Hepatocyte (in vitro differentiated cells): ENCODE data around the gene SBF2. TPM values are rescaled to one million over a fixed set of nuclear protein-coding genes. Genes with fewer than 3 reads are reported as not detected.
A peak's percentile ranks its signal among the peaks of the same experiment; 100 is the strongest.

ENCODE experiments used
- DNase-seq: peaks from one replicate; pipeline ENCODE4 v3.0.0-alpha.2; 2016; ENCODE audit warnings: low spot score
- H2AFZ ChIP-seq: fragments of 200-600 bp; sonication (generic); 2 replicates; pipeline ENCODE4 v1.6.0; 2016; ENCODE audit warnings: antibody characterized with exemption, mild to moderate bottlenecking
- H3K27ac ChIP-seq: fragments of 200-600 bp; sonication (generic); 2 replicates; pipeline ENCODE4 v1.5.1; 2016; ENCODE audit warnings: mild to moderate bottlenecking
- H3K27me3 ChIP-seq: fragments of 200-600 bp; sonication (generic); 2 replicates; pipeline ENCODE4 v1.6.1; 2016
- H3K36me3 ChIP-seq: fragments of 200-600 bp; sonication (generic); replicated peaks from 2 replicates; pipeline ENCODE4 v1.5.1; 2016; ENCODE audit warnings: low read depth; ENCODE audit not compliant: insufficient read depth
- H3K4me1 ChIP-seq: fragments of 200-600 bp; sonication (generic); 2 replicates; pipeline ENCODE4 v1.5.1; 2016; ENCODE audit warnings: mild to moderate bottlenecking, moderate library complexity; ENCODE audit not compliant: insufficient read depth
- H3K4me2 ChIP-seq: fragments of 200-600 bp; sonication (generic); 2 replicates; pipeline ENCODE4 v1.6.0; 2016
- H3K4me3 ChIP-seq: fragments of 200-600 bp; sonication (generic); 2 replicates; pipeline ENCODE4 v1.5.1; 2016; ENCODE audit warnings: mild to moderate bottlenecking
- H3K79me2 ChIP-seq: fragments of 200-600 bp; sonication (generic); 2 replicates; pipeline ENCODE4 v1.6.0; 2017; ENCODE audit warnings: mild to moderate bottlenecking
- H3K9me2 ChIP-seq: fragments of 200-600 bp; sonication (generic); replicated peaks from 2 replicates; pipeline ENCODE4 v1.6.0; 2017; ENCODE audit warnings: mild to moderate bottlenecking; ENCODE audit not compliant: insufficient read depth
- H3K9me3 ChIP-seq: fragments of 200-600 bp; sonication (generic); 2 replicates; pipeline ENCODE4 v1.5.1; 2016; ENCODE audit warnings: low read depth, mild to moderate bottlenecking
- H4K20me1 ChIP-seq: fragments of 200-600 bp; sonication (generic); 2 replicates; pipeline ENCODE4 v1.6.0; 2016; ENCODE audit warnings: mild to moderate bottlenecking; ENCODE audit not compliant: insufficient read depth, poor library complexity, severe bottlenecking
- CTCF ChIP-seq: fragments of 200-600 bp; sonication (generic); IDR thresholded peaks from 2 replicates; pipeline ENCODE4 v1.5.1; 2016; ENCODE audit warnings: antibody characterized with exemption, mild to moderate bottlenecking; ENCODE audit not compliant: poor library complexity
- EZH2 ChIP-seq: fragments of 200-600 bp; sonication (generic); IDR thresholded peaks from 2 replicates; pipeline ENCODE4 v1.6.1; 2016; ENCODE audit warnings: antibody characterized with exemption, mild to moderate bottlenecking, borderline replicate concordance
- EZH2phosphoT487 ChIP-seq: fragments of 200-600 bp; sonication (generic); IDR thresholded peaks from one replicate; pipeline ENCODE4 v1.6.1; 2018; ENCODE audit warnings: antibody characterized with exemption, mild to moderate bottlenecking, low read depth, moderate library complexity; ENCODE audit not compliant: unreplicated experiment, severe bottlenecking
- WGBS: methylation state at CpG from one replicate; pipeline ENCODE4 v1.1.6; 2016; ENCODE audit warnings: low lambda C conversion rate; ENCODE audit errors: missing lambda C conversion rate; 5-methylcytosine and 5-hydroxymethylcytosine counted together
- polyA plus RNA-seq: library from polyadenylated mRNA; unstranded; fragments of >200 nt; fragmentation: Nextera tagmentation; extraction: Ambion mirVana; gene quantifications from 2 replicates; pipeline ENCODE4 v1.2.1, GENCODE V29; 2016
- total RNA-seq: library from RNA; depleted of rRNA; stranded (reverse); fragments of >200 nt; gene quantifications from 2 replicates; pipeline ENCODE4 v1.2.3, GENCODE V29; 2014

SBF2 gene
- total and polyA plus RNA-seq, 2 experiments from 2014 or later, result 25.7 to 83.2 TPM

- H4K20me1 ChIP-seq, result no peaks in the 10 kb centered on the region
- H3K9me2 ChIP-seq, result no peaks in the 10 kb centered on the region
- H3K4me2 ChIP-seq, result peak overlapping the region; percentile 98
- WGBS, result 85% methylated on average over 17 of the region's 17 CpGs
- H3K27me3 ChIP-seq, result no peaks in the 10 kb centered on the region
- no peak overlapping the region for H3K4me3 ChIP-seq
- DNase-seq, result no peak
- H3K9me3 ChIP-seq, result no peaks in the 10 kb centered on the region
- no peak for TF ChIP-seq CTCF
- no peak for TF ChIP-seq EZH2
- TF ChIP-seq EZH2phosphoT487, result no peak
- H3K36me3 ChIP-seq, result no peaks in the 10 kb centered on the region
- peak overlapping the region; percentile 99 for H3K27ac ChIP-seq
- peaks cover 59% of the 10 kb centered on the region for H3K79me2 ChIP-seq
- H2AFZ ChIP-seq, result no peak overlapping the region
- H3K4me1 ChIP-seq, result peaks cover 29% of the 10 kb centered on the region
Measured at GRCh38 chr11:10291801-10292638, 2.0 kb downstream of the SBF2 start.

- H3K9me2 ChIP-seq, result no peaks in the 10 kb centered on the region
- DNase-seq, result no peak
- H3K79me2 ChIP-seq, result peaks cover 78% of the 10 kb centered on the region
- WGBS, result 93% methylated on average over 10 of the region's 10 CpGs
- peaks cover 24% of the 10 kb centered on the region for H3K4me1 ChIP-seq
- H2AFZ ChIP-seq, result no peak overlapping the region
- TF ChIP-seq CTCF (no peak), EZH2 (no peak), EZH2phosphoT487 (no peak)
- H4K20me1 ChIP-seq, result no peaks in the 10 kb centered on the region
- H3K9me3 ChIP-seq, result no peaks in the 10 kb centered on the region
- H3K36me3 ChIP-seq, result no peaks in the 10 kb centered on the region
- no peaks in the 10 kb centered on the region for H3K27me3 ChIP-seq
- peak overlapping the region; percentile 72 for H3K27ac ChIP-seq
- H3K4me3 ChIP-seq, result no peak overlapping the region
- H3K4me2 ChIP-seq, result no peak overlapping the region
Measured at GRCh38 chr11:10289765-10290380, 4.1 kb downstream of the SBF2 start.

- peak overlapping the region; percentile 72 for H3K27ac ChIP-seq
- DNase-seq, result peak; percentile 74
Measured at GRCh38 chr11:10288881-10289764, 4.9 kb downstream of the SBF2 start.

More at GRCh38 chr11:10288881-10289764, 4.9 kb downstream of the SBF2 start:
- Histone ChIP-seq H3K79me2 (peaks cover 86% of the 10 kb centered on the region), H3K27me3 (no peaks in the 10 kb centered on the region), H3K9me2 (no peaks in the 10 kb centered on the region), H3K4me1 (peaks cover 22% of the 10 kb centered on the region), H4K20me1 (no peaks in the 10 kb centered on the region), H2AFZ (no peak overlapping the region), H3K36me3 (no peaks in the 10 kb centered on the region), H3K9me3 (no peaks in the 10 kb centered on the region), H3K4me3 (no peak overlapping the region), H3K4me2 (peak overlapping the region; percentile 59)
- 77% methylated on average over 20 of the region's 24 CpGs for WGBS
- TF ChIP-seq CTCF (no peak), EZH2 (no peak), EZH2phosphoT487 (no peak)
